Hepatocyte (in vitro differentiated cells): ENCODE data around the gene SLC8A1. TPM values are rescaled to one million over a fixed set of nuclear protein-coding genes. Genes with fewer than 3 reads are reported as not detected.

ENCODE experiments used
- DNase-seq: peaks from one replicate; pipeline ENCODE4 v3.0.0-alpha.2; 2016; ENCODE audit warnings: low spot score
- H2AFZ ChIP-seq: fragments of 200-600 bp; sonication (generic); 2 replicates; pipeline ENCODE4 v1.6.0; 2016; ENCODE audit warnings: antibody characterized with exemption, mild to moderate bottlenecking
- H3K27ac ChIP-seq: fragments of 200-600 bp; sonication (generic); 2 replicates; pipeline ENCODE4 v1.5.1; 2016; ENCODE audit warnings: mild to moderate bottlenecking
- H3K27me3 ChIP-seq: fragments of 200-600 bp; sonication (generic); 2 replicates; pipeline ENCODE4 v1.6.1; 2016
- H3K36me3 ChIP-seq: fragments of 200-600 bp; sonication (generic); replicated peaks from 2 replicates; pipeline ENCODE4 v1.5.1; 2016; ENCODE audit warnings: low read depth; ENCODE audit not compliant: insufficient read depth
- H3K4me1 ChIP-seq: fragments of 200-600 bp; sonication (generic); 2 replicates; pipeline ENCODE4 v1.5.1; 2016; ENCODE audit warnings: mild to moderate bottlenecking, moderate library complexity; ENCODE audit not compliant: insufficient read depth
- H3K4me2 ChIP-seq: fragments of 200-600 bp; sonication (generic); 2 replicates; pipeline ENCODE4 v1.6.0; 2016
- H3K4me3 ChIP-seq: fragments of 200-600 bp; sonication (generic); 2 replicates; pipeline ENCODE4 v1.5.1; 2016; ENCODE audit warnings: mild to moderate bottlenecking
- H3K79me2 ChIP-seq: fragments of 200-600 bp; sonication (generic); 2 replicates; pipeline ENCODE4 v1.6.0; 2017; ENCODE audit warnings: mild to moderate bottlenecking
- H3K9me2 ChIP-seq: fragments of 200-600 bp; sonication (generic); replicated peaks from 2 replicates; pipeline ENCODE4 v1.6.0; 2017; ENCODE audit warnings: mild to moderate bottlenecking; ENCODE audit not compliant: insufficient read depth
- H3K9me3 ChIP-seq: fragments of 200-600 bp; sonication (generic); 2 replicates; pipeline ENCODE4 v1.5.1; 2016; ENCODE audit warnings: low read depth, mild to moderate bottlenecking
- H4K20me1 ChIP-seq: fragments of 200-600 bp; sonication (generic); 2 replicates; pipeline ENCODE4 v1.6.0; 2016; ENCODE audit warnings: mild to moderate bottlenecking; ENCODE audit not compliant: insufficient read depth, poor library complexity, severe bottlenecking
- EZH2 ChIP-seq: fragments of 200-600 bp; sonication (generic); IDR thresholded peaks from 2 replicates; pipeline ENCODE4 v1.6.1; 2016; ENCODE audit warnings: antibody characterized with exemption, mild to moderate bottlenecking, borderline replicate concordance
- EZH2phosphoT487 ChIP-seq: fragments of 200-600 bp; sonication (generic); IDR thresholded peaks from one replicate; pipeline ENCODE4 v1.6.1; 2018; ENCODE audit warnings: antibody characterized with exemption, mild to moderate bottlenecking, low read depth, moderate library complexity; ENCODE audit not compliant: unreplicated experiment, severe bottlenecking
- WGBS: methylation state at CpG from one replicate; pipeline ENCODE4 v1.1.6; 2016; ENCODE audit warnings: low lambda C conversion rate; ENCODE audit errors: missing lambda C conversion rate; 5-methylcytosine and 5-hydroxymethylcytosine counted together
- polyA plus RNA-seq: library from polyadenylated mRNA; unstranded; fragments of >200 nt; fragmentation: Nextera tagmentation; extraction: Ambion mirVana; gene quantifications from 2 replicates; pipeline ENCODE4 v1.2.1, GENCODE V29; 2016
- total RNA-seq: library from RNA; depleted of rRNA; stranded (reverse); fragments of >200 nt; gene quantifications from 2 replicates; pipeline ENCODE4 v1.2.3, GENCODE V29; 2014
- TF ChIP-seq, protein P1 (sequence below): fragments of 200-600 bp; sonication (generic); IDR thresholded peaks from 2 replicates; pipeline ENCODE4 v1.5.1; 2016; ENCODE audit warnings: antibody characterized with exemption, mild to moderate bottlenecking; ENCODE audit not compliant: poor library complexity

The SLC8A1 gene
- total and polyA plus RNA-seq, 2 experiments from 2014 or later, result 2.2 to 8.9 TPM

- Histone ChIP-seq H3K36me3 (no peaks in the 10 kb centered on the region), H3K79me2 (no peaks in the 10 kb centered on the region), H3K4me3 (no peak overlapping the region), H4K20me1 (no peaks in the 10 kb centered on the region), H3K9me3 (no peaks in the 10 kb centered on the region), H3K4me1 (no peaks in the 10 kb centered on the region), H3K27ac (no peak overlapping the region), H3K27me3 (no peaks in the 10 kb centered on the region), H3K9me2 (no peaks in the 10 kb centered on the region), H3K4me2 (no peak overlapping the region), H2AFZ (no peak overlapping the region)
- 80% methylated on average over 3 of the region's 3 CpGs for WGBS
- TF ChIP-seq, protein P1, sequence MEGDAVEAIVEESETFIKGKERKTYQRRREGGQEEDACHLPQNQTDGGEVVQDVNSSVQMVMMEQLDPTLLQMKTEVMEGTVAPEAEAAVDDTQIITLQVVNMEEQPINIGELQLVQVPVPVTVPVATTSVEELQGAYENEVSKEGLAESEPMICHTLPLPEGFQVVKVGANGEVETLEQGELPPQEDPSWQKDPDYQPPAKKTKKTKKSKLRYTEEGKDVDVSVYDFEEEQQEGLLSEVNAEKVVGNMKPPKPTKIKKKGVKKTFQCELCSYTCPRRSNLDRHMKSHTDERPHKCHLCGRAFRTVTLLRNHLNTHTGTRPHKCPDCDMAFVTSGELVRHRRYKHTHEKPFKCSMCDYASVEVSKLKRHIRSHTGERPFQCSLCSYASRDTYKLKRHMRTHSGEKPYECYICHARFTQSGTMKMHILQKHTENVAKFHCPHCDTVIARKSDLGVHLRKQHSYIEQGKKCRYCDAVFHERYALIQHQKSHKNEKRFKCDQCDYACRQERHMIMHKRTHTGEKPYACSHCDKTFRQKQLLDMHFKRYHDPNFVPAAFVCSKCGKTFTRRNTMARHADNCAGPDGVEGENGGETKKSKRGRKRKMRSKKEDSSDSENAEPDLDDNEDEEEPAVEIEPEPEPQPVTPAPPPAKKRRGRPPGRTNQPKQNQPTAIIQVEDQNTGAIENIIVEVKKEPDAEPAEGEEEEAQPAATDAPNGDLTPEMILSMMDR, result no peak
- DNase-seq, result no peak
Observed at GRCh38 chr2:40355451-40355850, 96.4 kb downstream of the SLC8A1 start.

DNA sequence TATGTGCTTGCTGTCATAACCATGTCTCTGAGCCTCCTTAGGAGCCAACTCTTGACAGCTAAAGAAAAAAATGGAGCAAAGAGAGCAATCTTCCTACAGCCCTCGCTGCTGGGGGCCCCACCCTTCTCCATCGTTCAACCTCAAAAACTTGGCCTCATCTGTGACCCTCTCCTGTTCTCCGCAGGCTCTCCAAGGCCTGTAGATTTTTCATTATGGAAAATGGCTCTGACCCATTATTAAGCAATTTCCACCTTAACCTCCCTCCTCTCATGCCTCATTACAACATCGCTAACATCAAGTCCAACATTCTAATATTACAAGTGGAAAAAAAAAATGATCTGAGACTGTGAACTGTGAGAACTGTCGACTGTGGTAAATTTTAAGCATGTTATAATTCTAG lies 98.7 kb downstream of the SLC8A1 start:
- no peak overlapping the region for H3K27ac ChIP-seq
- WGBS, result 94% methylated on average over 5 of the region's 5 CpGs
- no peak for TF ChIP-seq EZH2
- TF ChIP-seq, protein P1, result no peak
- no peak for TF ChIP-seq EZH2phosphoT487
- H3K79me2 ChIP-seq, result no peaks in the 10 kb centered on the region
- no peak for DNase-seq
- no peak overlapping the region for H3K4me2 ChIP-seq
- H3K9me2 ChIP-seq, result no peaks in the 10 kb centered on the region
- no peaks in the 10 kb centered on the region for H3K4me1 ChIP-seq
- no peaks in the 10 kb centered on the region for H3K27me3 ChIP-seq
- H3K9me3 ChIP-seq, result no peaks in the 10 kb centered on the region
- no peak overlapping the region for H2AFZ ChIP-seq
- no peaks in the 10 kb centered on the region for H4K20me1 ChIP-seq
- no peak overlapping the region for H3K4me3 ChIP-seq
- H3K36me3 ChIP-seq, result no peaks in the 10 kb centered on the region

- no peak for DNase-seq
- no peaks in the 10 kb centered on the region for H3K79me2 ChIP-seq
- H3K4me1 ChIP-seq, result no peaks in the 10 kb centered on the region
- no peaks in the 10 kb centered on the region for H3K9me2 ChIP-seq
- no peaks in the 10 kb centered on the region for H3K36me3 ChIP-seq
- H4K20me1 ChIP-seq, result no peaks in the 10 kb centered on the region
- H3K27ac ChIP-seq, result no peak overlapping the region
- no peak overlapping the region for H2AFZ ChIP-seq
- no peak overlapping the region for H3K4me3 ChIP-seq
- WGBS, result 74% methylated on average over 7 of the region's 7 CpGs
- H3K4me2 ChIP-seq, result no peak overlapping the region
- H3K27me3 ChIP-seq, result no peaks in the 10 kb centered on the region
- TF ChIP-seq EZH2 (no peak), EZH2phosphoT487 (no peak)
- TF ChIP-seq, protein P1, result no peak
- H3K9me3 ChIP-seq, result no peaks in the 10 kb centered on the region
Observed at GRCh38 chr2:40352703-40353099, 99.2 kb downstream of the SLC8A1 start.

DNA sequence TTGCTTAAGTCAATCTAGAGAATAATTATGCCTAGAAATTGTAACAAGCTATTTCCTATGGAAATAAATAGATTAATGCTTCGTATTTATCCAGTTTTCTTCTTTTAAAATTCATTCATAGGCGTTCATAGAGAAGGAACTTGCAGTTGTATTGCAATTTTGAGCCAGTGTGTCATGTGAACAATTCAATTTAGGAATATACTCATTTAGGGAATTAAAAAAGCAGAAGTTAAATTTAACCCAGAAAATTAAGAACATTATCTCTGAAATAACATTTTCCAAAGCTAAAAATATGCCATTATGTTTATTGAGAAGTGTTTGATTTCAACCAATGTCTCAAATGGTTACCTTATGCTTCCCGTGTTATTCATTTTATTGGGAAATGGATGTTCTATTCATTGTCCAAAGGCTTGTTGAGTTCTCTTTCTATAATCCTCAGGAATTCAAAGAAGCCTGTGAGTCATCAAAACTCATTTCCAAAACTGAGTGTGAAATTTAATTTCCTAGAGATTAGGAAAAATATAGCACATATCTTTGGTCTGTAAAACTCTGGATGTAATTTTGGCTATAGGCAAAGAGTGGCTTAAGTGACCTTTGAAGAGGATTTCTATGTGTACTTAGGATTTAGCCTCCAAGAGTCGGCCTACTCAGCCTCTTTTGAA lies 99.7 kb downstream of the SLC8A1 start:
- Histone ChIP-seq H3K4me2 (no peak overlapping the region), H3K9me2 (no peaks in the 10 kb centered on the region), H3K27ac (no peak overlapping the region)

More for the DNA sequence above, 99.7 kb downstream of the SLC8A1 start:
- Histone ChIP-seq H3K36me3 (no peaks in the 10 kb centered on the region), H3K4me1 (no peaks in the 10 kb centered on the region), H4K20me1 (no peaks in the 10 kb centered on the region), H3K9me3 (no peaks in the 10 kb centered on the region), H3K4me3 (no peak overlapping the region), H3K27me3 (no peaks in the 10 kb centered on the region), H3K79me2 (no peaks in the 10 kb centered on the region), H2AFZ (no peak overlapping the region)
- no peak for DNase-seq
- TF ChIP-seq EZH2, result no peak
- TF ChIP-seq, protein P1, result no peak
- no peak for TF ChIP-seq EZH2phosphoT487
- WGBS, result 73% methylated on average over 4 of the region's 4 CpGs
